Measurements from ENCODE around the gene LRRC59. TPM values are rescaled to one million over a fixed set of nuclear protein-coding genes. Genes with fewer than 3 reads are reported as not detected.
A peak's percentile ranks its signal among the peaks of the same experiment; 100 is the strongest.

LRRC59 gene
- total and polyA plus RNA-seq, 2 donors = 27.8 to 38.7 TPM

DNA sequence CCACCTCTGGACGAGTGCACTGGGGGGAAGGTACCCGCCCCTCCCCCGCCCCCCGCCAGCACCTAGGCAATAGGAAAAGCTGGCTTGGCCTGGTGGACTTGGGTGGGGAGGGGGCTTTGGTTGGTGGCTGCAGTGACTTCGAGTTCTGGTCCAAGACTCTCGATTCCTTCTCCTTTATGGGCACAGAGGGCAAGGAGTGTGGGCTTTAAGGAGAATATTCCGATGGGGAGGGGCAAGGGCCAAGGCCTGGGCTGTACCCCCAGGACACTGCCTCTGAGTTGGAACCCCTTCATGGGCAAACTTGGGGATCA lies 29.1 kb upstream of the LRRC59 start:
- Histone ChIP-seq H3K9me3 (ENCODE audit: control insufficient read depth in 2 of 2, insufficient read depth in 1 of 2, low read length in 1 of 2) (no peaks in the 10 kb centered on the region), H3K27me3 (ENCODE audit: control insufficient read depth in 2 of 2, insufficient read depth in 1 of 2, low read length in 1 of 2) (no peaks in the 10 kb centered on the region), H3K4me3 (ENCODE audit: low read length in 2 of 2) (peak overlapping the region; percentile 62 to 85), H3K27ac (ENCODE audit: low read depth in 1 of 2, low read length in 1 of 2) (peak overlapping the region; percentile 43 to 80), H3K4me1 (ENCODE audit: control insufficient read depth in 2 of 2, insufficient read depth in 2 of 2, low read length in 2 of 2) (peaks cover 6 to 27% of the 10 kb centered on the region in 2 donors), H3K36me3 (ENCODE audit: control insufficient read depth in 2 of 2, insufficient read depth in 2 of 2, low read length in 1 of 2) (no peaks in the 10 kb centered on the region)
- 3% methylated on average over 7 of the region's 7 CpGs for WGBS
- no peak for DNase-seq (ENCODE audit: low read depth in 6 of 9, low spot score in 9 of 9)

GRCh38 chr17:50425682-50426471 lies 28.6 kb upstream of the LRRC59 start, which contains the start of gene ACSF2:
Gene ACSF2 (plus strand): TSS chr17:50426218. CDS start chr17:50426262, 44 bp downstream.
- Histone ChIP-seq H3K27me3 (ENCODE audit: control insufficient read depth in 2 of 2, insufficient read depth in 1 of 2, low read length in 1 of 2) (no peaks in the 10 kb centered on the region), H3K4me1 (ENCODE audit: control insufficient read depth in 2 of 2, insufficient read depth in 2 of 2, low read length in 2 of 2) (peaks cover 6 to 31% of the 10 kb centered on the region in 2 donors), H3K9me3 (ENCODE audit: control insufficient read depth in 2 of 2, insufficient read depth in 1 of 2, low read length in 1 of 2) (no peaks in the 10 kb centered on the region), H3K36me3 (ENCODE audit: control insufficient read depth in 2 of 2, insufficient read depth in 2 of 2, low read length in 1 of 2) (no peaks in the 10 kb centered on the region), H3K4me3 (ENCODE audit: low read length in 2 of 2) (peak within 1 kb of the TSS; percentile 62 to 85), H3K27ac (ENCODE audit: low read depth in 1 of 2, low read length in 1 of 2) (peak within 1 kb of the TSS; percentile 43 to 80)
- WGBS = under 1% methylated on average over 70 of the region's 70 CpGs
- peak in 5 of 9 donors; percentile 39 to 68 (median 41) for DNase-seq (ENCODE audit: low read depth in 6 of 9, low spot score in 9 of 9)

DNA sequence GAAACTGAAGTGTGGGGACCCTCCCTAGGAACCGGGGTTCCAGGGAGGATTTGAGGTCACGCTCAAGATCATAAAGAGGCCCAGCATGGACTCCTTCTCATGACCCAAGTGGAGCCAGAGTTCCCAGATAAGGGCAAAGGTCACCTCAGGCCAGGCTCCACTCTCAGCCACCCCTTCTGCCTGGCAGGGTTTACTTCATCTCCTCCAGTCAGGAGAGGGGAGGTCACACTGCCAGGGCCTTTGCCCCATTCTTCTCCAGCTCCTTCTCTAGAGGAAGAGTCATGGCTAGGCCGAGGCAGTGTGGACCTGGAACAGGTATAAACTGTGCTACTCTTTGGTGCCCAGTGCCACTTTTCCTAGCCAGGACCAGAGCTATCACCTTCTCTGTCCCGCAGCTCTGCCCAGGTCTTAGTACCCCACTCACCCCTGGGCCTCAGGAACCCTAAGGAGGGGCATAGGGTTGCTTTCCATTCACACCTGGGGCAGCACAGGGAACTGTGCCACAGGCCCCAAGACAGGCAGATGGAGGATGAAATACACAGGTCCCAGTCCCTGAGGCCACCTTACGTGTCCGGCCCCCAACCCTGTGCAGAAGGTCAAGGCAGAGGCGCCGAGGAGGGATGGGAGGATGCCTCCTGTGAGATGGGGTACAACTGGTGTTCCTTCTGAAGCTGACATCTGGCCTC lies 27.8 kb upstream of the LRRC59 start:
- Histone ChIP-seq H3K36me3 (ENCODE audit: control insufficient read depth in 2 of 2, insufficient read depth in 2 of 2, low read length in 1 of 2) (no peaks in the 10 kb centered on the region), H3K9me3 (ENCODE audit: control insufficient read depth in 2 of 2, insufficient read depth in 1 of 2, low read length in 1 of 2) (no peaks in the 10 kb centered on the region), H3K4me1 (ENCODE audit: control insufficient read depth in 2 of 2, insufficient read depth in 2 of 2, low read length in 2 of 2) (peaks cover 6 to 31% of the 10 kb centered on the region in 2 donors), H3K27ac (ENCODE audit: low read depth in 1 of 2, low read length in 1 of 2) (no peak overlapping the region), H3K4me3 (ENCODE audit: low read length in 2 of 2) (peak overlapping the region; percentile 62 to 85), H3K27me3 (ENCODE audit: control insufficient read depth in 2 of 2, insufficient read depth in 1 of 2, low read length in 1 of 2) (no peaks in the 10 kb centered on the region)
- DNase-seq (ENCODE audit: low read depth in 6 of 9, low spot score in 9 of 9) = no peak
- 94% methylated on average over 8 of the region's 8 CpGs for WGBS

GRCh38 chr17:50424246-50424995 lies 27.1 kb upstream of the LRRC59 start:
- no peak overlapping the region for H3K4me3 ChIP-seq (ENCODE audit: low read length in 2 of 2)
- DNase-seq (ENCODE audit: low read depth in 6 of 9, low spot score in 9 of 9) = no peak
- no peak overlapping the region for H3K27ac ChIP-seq (ENCODE audit: low read depth in 1 of 2, low read length in 1 of 2)
- peaks cover 6 to 31% of the 10 kb centered on the region in 2 donors for H3K4me1 ChIP-seq (ENCODE audit: control insufficient read depth in 2 of 2, insufficient read depth in 2 of 2, low read length in 2 of 2)
- no peaks in the 10 kb centered on the region for H3K9me3 ChIP-seq (ENCODE audit: control insufficient read depth in 2 of 2, insufficient read depth in 1 of 2, low read length in 1 of 2)
- no peaks in the 10 kb centered on the region for H3K27me3 ChIP-seq (ENCODE audit: control insufficient read depth in 2 of 2, insufficient read depth in 1 of 2, low read length in 1 of 2)
- H3K36me3 ChIP-seq (ENCODE audit: control insufficient read depth in 2 of 2, insufficient read depth in 2 of 2, low read length in 1 of 2) = no peaks in the 10 kb centered on the region
- WGBS = 91% methylated on average over 9 of the region's 9 CpGs

- Histone ChIP-seq H3K4me1 (ENCODE audit: control insufficient read depth in 2 of 2, insufficient read depth in 2 of 2, low read length in 2 of 2) (peaks cover 6 to 31% of the 10 kb centered on the region in 2 donors), H3K36me3 (ENCODE audit: control insufficient read depth in 2 of 2, insufficient read depth in 2 of 2, low read length in 1 of 2) (no peaks in the 10 kb centered on the region), H3K27me3 (ENCODE audit: control insufficient read depth in 2 of 2, insufficient read depth in 1 of 2, low read length in 1 of 2) (no peaks in the 10 kb centered on the region), H3K27ac (ENCODE audit: low read depth in 1 of 2, low read length in 1 of 2) (no peak overlapping the region), H3K4me3 (ENCODE audit: low read length in 2 of 2) (no peak overlapping the region), H3K9me3 (ENCODE audit: control insufficient read depth in 2 of 2, insufficient read depth in 1 of 2, low read length in 1 of 2) (peaks cover 0 to 4% of the 10 kb centered on the region in 2 donors)
- WGBS = 94% methylated on average over 6 of the region's 6 CpGs
- DNase-seq (ENCODE audit: low read depth in 6 of 9, low spot score in 9 of 9) = no peak
These were observed 26.3 kb upstream of the LRRC59 start for GRCh38 chr17:50423553-50424159.

- DNase-seq (ENCODE audit: low read depth in 6 of 9, low spot score in 9 of 9) = no peak
- Histone ChIP-seq H3K4me3 (ENCODE audit: low read length in 2 of 2) (no peak overlapping the region), H3K4me1 (ENCODE audit: control insufficient read depth in 2 of 2, insufficient read depth in 2 of 2, low read length in 2 of 2) (peaks cover 6 to 31% of the 10 kb centered on the region in 2 donors), H3K27me3 (ENCODE audit: control insufficient read depth in 2 of 2, insufficient read depth in 1 of 2, low read length in 1 of 2) (no peaks in the 10 kb centered on the region), H3K27ac (ENCODE audit: low read depth in 1 of 2, low read length in 1 of 2) (no peak overlapping the region), H3K9me3 (ENCODE audit: control insufficient read depth in 2 of 2, insufficient read depth in 1 of 2, low read length in 1 of 2) (peaks cover 0 to 4% of the 10 kb centered on the region in 2 donors), H3K36me3 (ENCODE audit: control insufficient read depth in 2 of 2, insufficient read depth in 2 of 2, low read length in 1 of 2) (no peaks in the 10 kb centered on the region)
- 99% methylated on average over 2 of the region's 2 CpGs for WGBS
These were observed 25.4 kb upstream of the LRRC59 start for GRCh38 chr17:50422738-50423137.

DNA sequence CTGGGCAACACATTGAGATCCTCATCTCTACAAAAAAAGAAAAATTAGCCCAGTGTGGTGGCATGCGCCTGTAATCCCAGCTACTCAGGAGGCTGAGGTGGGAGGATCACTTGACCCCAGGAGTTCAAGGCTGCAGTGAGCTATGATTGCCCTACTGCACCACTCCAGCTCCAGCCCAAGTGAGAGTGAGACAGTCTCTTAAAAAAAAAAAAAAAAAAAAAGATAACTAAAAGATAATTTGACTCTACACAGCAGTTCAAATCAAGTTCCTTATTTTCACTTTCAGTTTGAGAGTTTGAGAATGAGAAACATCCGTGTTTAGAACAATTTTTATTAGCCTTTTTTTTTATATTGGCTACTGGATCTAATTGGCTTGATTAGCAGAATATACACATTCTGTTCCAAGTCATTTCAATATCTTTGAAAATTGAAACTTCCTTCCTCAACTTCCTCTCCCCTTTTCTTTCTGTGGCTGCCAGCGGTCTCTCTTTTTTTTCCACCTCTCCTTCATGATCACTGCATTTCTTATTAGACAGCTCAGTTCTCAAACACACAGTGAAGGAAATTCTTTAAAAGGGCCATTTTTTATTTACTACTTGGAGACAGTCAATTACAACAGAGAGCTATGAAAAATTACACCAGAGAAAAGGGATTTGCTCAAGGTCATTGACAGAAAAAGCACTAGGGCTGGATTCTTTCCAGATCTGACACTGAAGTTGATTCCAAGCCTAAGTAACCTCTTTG lies 24.2 kb upstream of the LRRC59 start:
- H3K4me3 ChIP-seq (ENCODE audit: low read length in 2 of 2) = peak overlapping the region in 1 of 2 donors; percentile 11
- 31% methylated on average over 3 of the region's 3 CpGs for WGBS
- H3K27me3 ChIP-seq (ENCODE audit: control insufficient read depth in 2 of 2, insufficient read depth in 1 of 2, low read length in 1 of 2) = no peaks in the 10 kb centered on the region
- no peaks in the 10 kb centered on the region for H3K36me3 ChIP-seq (ENCODE audit: control insufficient read depth in 2 of 2, insufficient read depth in 2 of 2, low read length in 1 of 2)
- peaks cover 4 to 19% of the 10 kb centered on the region in 2 donors for H3K4me1 ChIP-seq (ENCODE audit: control insufficient read depth in 2 of 2, insufficient read depth in 2 of 2, low read length in 2 of 2)
- peak overlapping the region; percentile 77 to 81 for H3K27ac ChIP-seq (ENCODE audit: low read depth in 1 of 2, low read length in 1 of 2)
- H3K9me3 ChIP-seq (ENCODE audit: control insufficient read depth in 2 of 2, insufficient read depth in 1 of 2, low read length in 1 of 2) = peaks cover 0 to 4% of the 10 kb centered on the region in 2 donors
- peak in 2 of 9 donors; percentile 11 to 43 for DNase-seq (ENCODE audit: low read depth in 6 of 9, low spot score in 9 of 9)

DNA sequence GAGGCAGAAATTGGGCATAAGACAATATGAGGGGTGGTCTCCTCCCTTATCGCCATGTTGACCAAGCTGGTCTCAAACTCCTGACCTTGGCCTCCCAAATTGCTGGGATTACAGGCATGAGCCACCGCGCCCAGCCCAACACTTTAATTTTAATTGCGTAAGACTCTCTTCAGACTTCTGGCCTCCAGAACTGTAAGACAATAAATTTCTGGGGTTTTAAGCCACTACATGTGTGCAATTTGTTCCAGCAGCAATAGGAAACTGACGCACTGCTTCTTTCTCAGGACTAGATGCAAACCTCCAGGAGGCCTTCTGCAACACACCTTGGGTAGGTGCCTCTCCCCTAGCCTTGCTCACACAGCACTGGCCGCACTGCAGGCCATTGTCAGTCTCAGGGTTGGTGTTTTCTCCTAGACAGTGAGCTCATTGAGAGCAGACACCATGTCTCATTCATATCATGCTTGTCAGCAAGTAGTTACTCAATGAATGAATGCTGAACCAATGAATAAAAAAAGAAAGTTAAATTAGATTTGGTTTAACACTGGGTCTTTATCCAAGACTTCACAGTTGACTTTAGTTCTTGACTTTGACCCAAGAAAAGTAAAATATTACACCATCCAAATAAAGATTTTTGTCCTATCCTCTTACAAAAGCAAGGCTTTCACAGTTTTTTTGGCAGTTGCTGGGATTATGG lies 23.2 kb upstream of the LRRC59 start:
- peak overlapping the region in 1 of 2 donors; percentile 77 for H3K27ac ChIP-seq (ENCODE audit: low read depth in 1 of 2, low read length in 1 of 2)
- DNase-seq (ENCODE audit: low read depth in 6 of 9, low spot score in 9 of 9) = no peak
- peaks cover 0 to 4% of the 10 kb centered on the region in 2 donors for H3K9me3 ChIP-seq (ENCODE audit: control insufficient read depth in 2 of 2, insufficient read depth in 1 of 2, low read length in 1 of 2)
- H3K27me3 ChIP-seq (ENCODE audit: control insufficient read depth in 2 of 2, insufficient read depth in 1 of 2, low read length in 1 of 2) = no peaks in the 10 kb centered on the region
- no peak overlapping the region for H3K4me3 ChIP-seq (ENCODE audit: low read length in 2 of 2)
- peaks cover 1 to 12% of the 10 kb centered on the region in 2 donors for H3K4me1 ChIP-seq (ENCODE audit: control insufficient read depth in 2 of 2, insufficient read depth in 2 of 2, low read length in 2 of 2)
- no peaks in the 10 kb centered on the region for H3K36me3 ChIP-seq (ENCODE audit: control insufficient read depth in 2 of 2, insufficient read depth in 2 of 2, low read length in 1 of 2)
- 96% methylated on average over 6 of the region's 6 CpGs for WGBS
